Heart right ventricle (tissue), 16 donors: Measurements from ENCODE around the gene SMIM17. TPM values are rescaled to one million over a fixed set of nuclear protein-coding genes. Genes with fewer than 3 reads are reported as not detected.

Experiments
- ATAC-seq, 8 donors: fragments of 200-7000 bp; cut with Tn5 transposase; one replicate each; pipeline ENCODE4 v1.9.1; 2020; ENCODE audit warnings: mild to moderate bottlenecking in 8 of 8, moderate library complexity in 8 of 8, moderate number of reproducible peaks in 1 of 8
- DNase-seq, 2 donors: peaks; one replicate each; pipeline ENCODE4 v3.0.0-alpha.2; 2020
- H3K27ac ChIP-seq, 10 donors: fragments of 200-600 bp; sonication (generic) in 2 of 10; one replicate each; pipeline versions ENCODE4 v1.5.0 to v1.8.0; 2020 to 2022; ENCODE audit warnings: mild to moderate bottlenecking in 3 of 10
- H3K27me3 ChIP-seq, 7 donors: fragments of 200-600 bp; one replicate each; pipeline ENCODE4 v1.8.0; 2021 to 2022; ENCODE audit warnings: mild to moderate bottlenecking in 2 of 7
- H3K36me3 ChIP-seq, 9 donors: fragments of 200-600 bp; sonication (generic) in 1 of 9; one replicate each; pipeline versions ENCODE4 v1.5.0 to v1.8.0; 2020 to 2022; ENCODE audit warnings: mild to moderate bottlenecking in 2 of 9
- H3K4me1 ChIP-seq, 9 donors: fragments of 200-600 bp; sonication (generic) in 1 of 9; one replicate each; pipeline versions ENCODE4 v1.5.0 to v1.8.0; 2020 to 2022; ENCODE audit warnings: mild to moderate bottlenecking in 4 of 9
- H3K4me3 ChIP-seq, 10 donors: fragments of 200-600 bp; sonication (generic) in 2 of 10; one replicate each; pipeline versions ENCODE4 v1.5.0 to v1.8.0; 2020 to 2022; ENCODE audit warnings: mild to moderate bottlenecking in 7 of 10, moderate library complexity in 2 of 10
- H3K9me3 ChIP-seq, 11 donors: fragments of 200-600 bp in 10 of 11; sonication (generic) in 2 of 11; one replicate each; pipeline versions ENCODE4 v1.5.0 to v1.8.0; 2013 to 2022; ENCODE audit warnings: mild to moderate bottlenecking in 2 of 11, control low read depth in 1 of 11, moderate library complexity in 1 of 11
- WGBS, 2 donors: extraction: QIAGEN DNeasy Blood & Tissue Kit; methylation state at CpG; one replicate each; pipeline ENCODE4 v1.1.7; 2013; ENCODE audit warnings: inconsistent platforms in 1 of 2; 5-methylcytosine and 5-hydroxymethylcytosine counted together
- intact Hi-C, 10 donors: fragments of 100-400 bp; cut with DNase I; formaldehyde crosslinking; loops; one replicate each; pipeline versions ENCODE4 v1.11.1 to v1.14.2; 2022
- polyA plus RNA-seq, 2 donors: library from polyadenylated mRNA; stranded (reverse); fragments of 200-250 nt; gene quantifications; one replicate each; pipeline ENCODE4 v1.2.3, GENCODE V29; 2013
- total RNA-seq, 10 donors: library from RNA; stranded (reverse); fragmentation: NEBNext Ultra II Directional in 3 of 10; extraction: Animal tissue kit (Norgen Biotek cat#: 25700) in 3 of 10; gene quantifications; one replicate each; pipeline versions ENCODE4 v1.2.1 to v1.2.4, GENCODE V29; 2021 to 2023
- TF ChIP-seq, protein P1 (sequence below), 9 donors: fragments of 200-600 bp; sonication (generic) in 2 of 9; IDR thresholded peaks; one replicate each; pipeline versions ENCODE4 v1.5.0 to v1.8.0; 2021 to 2022; ENCODE audit warnings: antibody characterized with exemption in 9 of 9, mild to moderate bottlenecking in 5 of 9, moderate library complexity in 1 of 9
- donor health status: Arrhythmogenic right ventricular cardiomyopathy.
- donor health status: ischemic (EF 13 %, LVEDD 7.1; RV severe dilation, severe dysfunction).
- donor health status: healthy with polysubstance abuse.
- donor health status: DM: no; HTN: yes; CAD: no.
- donor health status: DM: no; HTN: no; CAD: no.
- donor health status: ischemic (EF 25% LVEDD 6.9; RV normal size, moderate dysfunction).
- donor health status: ischemic (EF 25% LVEDD 5.7; RV mildly dilated, moderate dysfunction).
- donor health status: healthy.
- donor health status: DM: yes; HTN: yes; CAD: no.
- donor health status: Ischemic cardiomyopathy.
- donor health status: ischemic (EF 35%, LVEDD 5.7; RV mildly dilated, moderate dysfunction).
- donor health status: nonischemic (EF 11% LVEDD 7.7; RV severe dilation, severe dysfunction).
- donor health status: DM: yes; HTN: yes; CAD: no.
- donor health status: PGD.
- donor health status: ischemic (EF 29% LVEDD 5.4; RV normal size, mild dysfunction).
- donor health status: nonischemic (EF 23%, LVEDD 6.1; RV moderate dilation, normal function).

The SMIM17 gene
- total and polyA plus RNA-seq, 12 donors, result 0.14 to 0.67 (median 0.35) TPM; not detected in 5

DNA sequence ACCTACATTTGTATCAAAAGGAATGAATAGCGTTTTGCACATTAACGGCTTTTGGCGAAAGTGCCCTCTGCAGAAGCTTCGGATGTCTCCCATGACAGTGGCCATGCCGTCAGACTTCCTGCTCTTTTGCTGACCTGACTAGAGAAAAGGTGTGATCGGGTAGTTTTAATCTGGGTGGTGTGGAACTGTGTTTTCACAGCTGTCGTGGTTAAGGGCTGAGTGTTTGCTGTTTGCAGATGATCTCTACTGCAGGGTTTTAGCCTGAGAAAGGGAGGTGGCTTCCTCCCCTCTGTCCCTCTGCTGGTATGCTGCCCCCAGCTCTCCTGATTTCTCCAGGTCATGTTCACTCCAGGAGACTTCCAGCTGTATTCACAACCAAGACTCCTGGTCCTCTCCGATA lies 25.4 kb upstream of the SMIM17 start:
- ATAC-seq, result no peak
- TF ChIP-seq, protein P1, sequence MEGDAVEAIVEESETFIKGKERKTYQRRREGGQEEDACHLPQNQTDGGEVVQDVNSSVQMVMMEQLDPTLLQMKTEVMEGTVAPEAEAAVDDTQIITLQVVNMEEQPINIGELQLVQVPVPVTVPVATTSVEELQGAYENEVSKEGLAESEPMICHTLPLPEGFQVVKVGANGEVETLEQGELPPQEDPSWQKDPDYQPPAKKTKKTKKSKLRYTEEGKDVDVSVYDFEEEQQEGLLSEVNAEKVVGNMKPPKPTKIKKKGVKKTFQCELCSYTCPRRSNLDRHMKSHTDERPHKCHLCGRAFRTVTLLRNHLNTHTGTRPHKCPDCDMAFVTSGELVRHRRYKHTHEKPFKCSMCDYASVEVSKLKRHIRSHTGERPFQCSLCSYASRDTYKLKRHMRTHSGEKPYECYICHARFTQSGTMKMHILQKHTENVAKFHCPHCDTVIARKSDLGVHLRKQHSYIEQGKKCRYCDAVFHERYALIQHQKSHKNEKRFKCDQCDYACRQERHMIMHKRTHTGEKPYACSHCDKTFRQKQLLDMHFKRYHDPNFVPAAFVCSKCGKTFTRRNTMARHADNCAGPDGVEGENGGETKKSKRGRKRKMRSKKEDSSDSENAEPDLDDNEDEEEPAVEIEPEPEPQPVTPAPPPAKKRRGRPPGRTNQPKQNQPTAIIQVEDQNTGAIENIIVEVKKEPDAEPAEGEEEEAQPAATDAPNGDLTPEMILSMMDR (IDR thresholded peaks at IDR 0.05), result no peak
- Histone ChIP-seq H3K36me3 (peaks cover 0 to 55% (median 20%) of the 10 kb centered on the region in 9 donors), H3K27me3 (no peaks in the 10 kb centered on the region), H3K4me3 (no peak overlapping the region), H3K4me1 (peaks cover 0 to 11% (median 0%) of the 10 kb centered on the region in 9 donors), H3K27ac (no peak overlapping the region), H3K9me3 (peaks cover 0 to 100% (median 0%) of the 10 kb centered on the region in 11 donors)
- DNase-seq, result no peak
- WGBS, 2 donors, result 92 to 96% methylated on average over 8 of the region's 8 CpGs
- intact Hi-C loops, result no loop called here

DNA sequence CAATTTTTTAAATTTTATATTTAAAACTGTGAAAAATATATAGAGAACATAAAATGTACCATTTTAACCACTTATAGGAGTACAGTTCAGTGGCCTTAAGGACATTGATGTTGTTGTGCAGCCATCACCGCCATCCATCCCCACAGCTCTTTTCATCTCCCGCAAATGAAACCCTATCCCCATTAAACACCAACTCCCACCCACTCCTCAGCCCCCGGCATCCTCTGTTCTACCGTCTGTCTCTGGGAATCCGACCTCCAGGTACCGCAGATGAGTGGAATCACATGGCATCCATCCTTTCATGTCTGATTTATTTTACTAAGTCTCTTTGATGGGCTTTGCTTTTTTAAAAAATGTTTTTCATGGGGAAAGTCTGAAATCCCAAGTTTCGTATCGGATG lies 23.8 kb upstream of the SMIM17 start:
- peaks cover 0 to 59% (median 25%) of the 10 kb centered on the region in 9 donors for H3K36me3 ChIP-seq
- intact Hi-C loops, result no loop called here
- peaks cover 0 to 100% (median 0%) of the 10 kb centered on the region in 11 donors for H3K9me3 ChIP-seq

DNA sequence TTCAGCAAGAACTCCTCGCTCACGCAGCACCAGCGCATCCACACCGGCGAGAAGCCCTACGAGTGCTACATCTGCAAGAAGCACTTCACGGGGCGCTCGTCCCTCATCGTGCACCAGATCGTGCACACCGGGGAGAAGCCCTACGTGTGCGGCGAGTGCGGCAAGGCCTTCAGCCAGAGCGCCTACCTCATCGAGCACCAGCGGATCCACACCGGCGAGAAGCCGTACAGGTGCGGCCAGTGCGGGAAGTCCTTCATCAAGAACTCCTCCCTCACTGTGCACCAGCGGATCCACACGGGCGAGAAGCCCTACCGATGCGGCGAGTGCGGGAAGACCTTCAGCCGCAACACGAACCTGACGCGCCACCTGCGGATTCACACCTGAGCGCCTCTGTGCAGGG lies 20.6 kb upstream of the SMIM17 start:
- Histone ChIP-seq H3K9me3 (peaks cover 0 to 100% (median 0%) of the 10 kb centered on the region in 11 donors), H3K4me1 (no peaks in the 10 kb centered on the region), H3K27me3 (no peaks in the 10 kb centered on the region), H3K27ac (no peak overlapping the region), H3K36me3 (peaks cover 0 to 56% (median 38%) of the 10 kb centered on the region in 9 donors), H3K4me3 (no peak overlapping the region)
- no peak for DNase-seq
- TF ChIP-seq, protein P1 (IDR thresholded peaks at IDR 0.05), result no peak
- intact Hi-C loops, result no loop called here
- ATAC-seq, result no peak
- WGBS, 2 donors, result 91 to 92% methylated on average over 37 of the region's 37 CpGs

More for the DNA sequence above, 23.8 kb upstream of the SMIM17 start:
- WGBS, 2 donors, result 76 to 84% methylated on average over 8 of the region's 8 CpGs
- ATAC-seq (no peak), DNase-seq (no peak)
- TF ChIP-seq, protein P1 (IDR thresholded peaks at IDR 0.05), result no peak
- Histone ChIP-seq H3K4me1 (no peaks in the 10 kb centered on the region), H3K27me3 (no peaks in the 10 kb centered on the region), H3K4me3 (no peak overlapping the region), H3K27ac (no peak overlapping the region)

DNA sequence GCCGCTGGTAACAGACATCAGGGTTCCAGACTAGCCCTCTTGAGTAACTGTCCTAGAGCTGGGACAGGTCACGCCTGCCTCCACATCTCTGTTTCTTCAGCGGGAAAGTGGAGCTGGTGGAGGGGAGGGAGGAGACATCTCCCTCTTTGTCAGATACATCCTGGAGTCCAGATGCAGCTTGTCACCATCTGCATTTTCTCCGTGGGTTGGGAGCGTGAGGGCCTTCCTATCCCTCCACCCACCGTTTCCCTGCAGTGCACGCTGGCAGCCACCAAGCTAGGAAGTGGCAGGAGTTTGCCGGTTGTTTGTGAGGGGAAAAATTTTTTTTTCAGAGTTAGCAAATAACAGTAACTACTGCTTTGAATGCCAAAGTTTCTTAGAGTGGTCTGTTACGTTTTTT lies 20.0 kb upstream of the SMIM17 start:
- no peak overlapping the region for H3K4me3 ChIP-seq
- WGBS, 2 donors, result 73 to 82% methylated on average over 9 of the region's 9 CpGs
- intact Hi-C loops, result no loop called here
- H3K9me3 ChIP-seq, result peaks cover 0 to 100% (median 0%) of the 10 kb centered on the region in 11 donors
- TF ChIP-seq, protein P1 (IDR thresholded peaks at IDR 0.05), result no peak
- no peak for ATAC-seq
- no peaks in the 10 kb centered on the region for H3K27me3 ChIP-seq
- DNase-seq, result no peak
- peaks cover 0 to 52% (median 38%) of the 10 kb centered on the region in 9 donors for H3K36me3 ChIP-seq
- H3K4me1 ChIP-seq, result no peaks in the 10 kb centered on the region
- H3K27ac ChIP-seq, result no peak overlapping the region
